Endothelial cell (in vitro differentiated cells): ENCODE results near the gene CRLF1. TPM values are rescaled to one million over a fixed set of nuclear protein-coding genes. Genes with fewer than 3 reads are reported as not detected.
"Not testable (repeated sequence)": the region's sequence is repeated elsewhere in the genome, so short reads cannot be mapped to it uniquely, and the experiment has no call there.

Source experiments
- DNase-seq: peaks from one replicate; pipeline ENCODE4 v3.0.0; 2021; ENCODE audit warnings: low spot score
- H3K27ac Mint-ChIP-seq: one replicate; pipeline ENCODE4 v1.8.0; 2021; ENCODE audit warnings: mixed read lengths, inconsistent platforms; ENCODE audit not compliant: unreplicated experiment
- H3K27me3 Mint-ChIP-seq: one replicate; pipeline ENCODE4 v1.8.0; 2021; ENCODE audit warnings: mild to moderate bottlenecking, moderate library complexity, mixed read lengths, inconsistent platforms; ENCODE audit not compliant: unreplicated experiment
- H3K36me3 Mint-ChIP-seq: one replicate; pipeline ENCODE4 v1.8.0; 2021; ENCODE audit warnings: mild to moderate bottlenecking, low read depth, mixed read lengths, inconsistent platforms; ENCODE audit not compliant: unreplicated experiment
- H3K4me1 Mint-ChIP-seq: one replicate; pipeline ENCODE4 v1.8.0; 2021; ENCODE audit warnings: mild to moderate bottlenecking, mixed read lengths, inconsistent platforms; ENCODE audit not compliant: unreplicated experiment
- H3K4me3 Mint-ChIP-seq: one replicate; pipeline ENCODE4 v1.8.0; 2021; ENCODE audit warnings: mild to moderate bottlenecking, mixed read lengths, inconsistent platforms; ENCODE audit not compliant: unreplicated experiment
- H3K9me3 Mint-ChIP-seq: one replicate; pipeline ENCODE4 v1.8.0; 2021; ENCODE audit warnings: mixed read lengths, inconsistent platforms; ENCODE audit not compliant: unreplicated experiment
- total RNA-seq: library from RNA; stranded (reverse); fragmentation: NEBNext Ultra II Directional; extraction: Animal tissue kit (Norgen Biotek cat#: 25700); gene quantifications from one replicate; pipeline ENCODE4 v1.2.1, GENCODE V29; 2021; ENCODE audit not compliant: unreplicated experiment
- TF ChIP-seq, protein P1 (sequence below): fragments of 200-600 bp; sonication (generic); IDR thresholded peaks from one replicate; pipeline ENCODE4 v1.5.0; 2021; ENCODE audit warnings: antibody characterized with exemption; ENCODE audit not compliant: unreplicated experiment

The CRLF1 gene
- total RNA-seq, 1 donor from 2014 or later = 0.74 TPM

DNA sequence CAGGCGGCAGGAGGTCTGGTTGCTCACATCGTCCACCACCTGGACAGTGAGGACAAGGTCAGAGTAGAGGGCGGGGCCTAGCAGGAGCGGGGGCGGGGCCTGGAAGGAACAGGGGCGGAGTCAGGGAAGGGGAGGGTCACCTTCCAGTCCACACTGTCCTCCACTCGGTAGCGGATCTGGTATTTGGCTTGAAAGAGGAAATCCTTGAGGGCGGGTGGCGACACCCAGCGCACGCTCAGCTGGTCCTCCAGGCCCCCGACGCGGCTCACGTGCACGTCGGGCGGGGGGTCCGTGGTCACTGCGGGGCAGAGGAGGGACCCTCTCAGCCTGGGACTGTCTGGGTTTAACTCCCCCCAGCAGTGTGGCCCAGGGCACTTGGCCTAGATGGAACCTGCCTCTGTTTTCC lies 9.8 kb downstream of the CRLF1 start:
- H3K27ac Mint-ChIP-seq = no peak overlapping the region
- H3K4me3 Mint-ChIP-seq = no peak overlapping the region
- no peak for DNase-seq
- no peaks in the 10 kb centered on the region for H3K36me3 Mint-ChIP-seq
- H3K9me3 Mint-ChIP-seq = no peaks in the 10 kb centered on the region
- H3K4me1 Mint-ChIP-seq = peaks cover 6% of the 10 kb centered on the region
- TF ChIP-seq, protein P1, sequence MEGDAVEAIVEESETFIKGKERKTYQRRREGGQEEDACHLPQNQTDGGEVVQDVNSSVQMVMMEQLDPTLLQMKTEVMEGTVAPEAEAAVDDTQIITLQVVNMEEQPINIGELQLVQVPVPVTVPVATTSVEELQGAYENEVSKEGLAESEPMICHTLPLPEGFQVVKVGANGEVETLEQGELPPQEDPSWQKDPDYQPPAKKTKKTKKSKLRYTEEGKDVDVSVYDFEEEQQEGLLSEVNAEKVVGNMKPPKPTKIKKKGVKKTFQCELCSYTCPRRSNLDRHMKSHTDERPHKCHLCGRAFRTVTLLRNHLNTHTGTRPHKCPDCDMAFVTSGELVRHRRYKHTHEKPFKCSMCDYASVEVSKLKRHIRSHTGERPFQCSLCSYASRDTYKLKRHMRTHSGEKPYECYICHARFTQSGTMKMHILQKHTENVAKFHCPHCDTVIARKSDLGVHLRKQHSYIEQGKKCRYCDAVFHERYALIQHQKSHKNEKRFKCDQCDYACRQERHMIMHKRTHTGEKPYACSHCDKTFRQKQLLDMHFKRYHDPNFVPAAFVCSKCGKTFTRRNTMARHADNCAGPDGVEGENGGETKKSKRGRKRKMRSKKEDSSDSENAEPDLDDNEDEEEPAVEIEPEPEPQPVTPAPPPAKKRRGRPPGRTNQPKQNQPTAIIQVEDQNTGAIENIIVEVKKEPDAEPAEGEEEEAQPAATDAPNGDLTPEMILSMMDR = no peak
- peaks cover 32% of the 10 kb centered on the region for H3K27me3 Mint-ChIP-seq

DNA sequence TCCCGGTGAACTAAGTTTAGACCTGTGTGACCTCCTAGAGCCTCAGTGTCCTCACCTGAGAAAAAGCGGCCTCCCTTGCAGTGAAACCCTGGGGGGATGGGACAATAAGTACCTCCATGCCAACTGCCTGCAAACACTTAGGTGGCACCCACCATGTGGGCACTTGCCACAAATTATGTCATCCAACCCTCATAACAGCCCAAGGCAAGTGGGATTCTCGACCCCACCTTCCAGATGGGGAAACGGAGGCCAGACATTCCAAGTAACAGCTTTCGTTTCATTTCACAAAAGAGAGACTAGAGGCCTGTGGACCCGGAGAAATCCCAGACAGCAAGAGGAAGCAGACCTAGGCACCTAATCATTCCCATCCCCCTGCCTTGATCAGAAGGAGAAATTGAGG lies 11.1 kb downstream of the CRLF1 start:
- no peak overlapping the region for H3K4me3 Mint-ChIP-seq
- peaks cover 28% of the 10 kb centered on the region for H3K27me3 Mint-ChIP-seq

GRCh38 chr19:18594824-18595373 lies 11.7 kb downstream of the CRLF1 start:
- H3K27me3 Mint-ChIP-seq = peaks cover 29% of the 10 kb centered on the region
- DNase-seq = no peak
- H3K36me3 Mint-ChIP-seq = peaks cover 3% of the 10 kb centered on the region
- no peak overlapping the region for H3K27ac Mint-ChIP-seq
- no peaks in the 10 kb centered on the region for H3K9me3 Mint-ChIP-seq
- H3K4me1 Mint-ChIP-seq = peaks cover 10% of the 10 kb centered on the region
- peak overlapping the region; percentile 63 for H3K4me3 Mint-ChIP-seq
- TF ChIP-seq, protein P1 = no peak

More for the DNA sequence above, 11.1 kb downstream of the CRLF1 start:
- DNase-seq = no peak
- TF ChIP-seq, protein P1 = no peak
- Mint-ChIP-seq H3K27ac (peak overlapping the region; percentile 20), H3K9me3 (no peaks in the 10 kb centered on the region), H3K36me3 (peaks cover 3% of the 10 kb centered on the region), H3K4me1 (peaks cover 7% of the 10 kb centered on the region)

DNA sequence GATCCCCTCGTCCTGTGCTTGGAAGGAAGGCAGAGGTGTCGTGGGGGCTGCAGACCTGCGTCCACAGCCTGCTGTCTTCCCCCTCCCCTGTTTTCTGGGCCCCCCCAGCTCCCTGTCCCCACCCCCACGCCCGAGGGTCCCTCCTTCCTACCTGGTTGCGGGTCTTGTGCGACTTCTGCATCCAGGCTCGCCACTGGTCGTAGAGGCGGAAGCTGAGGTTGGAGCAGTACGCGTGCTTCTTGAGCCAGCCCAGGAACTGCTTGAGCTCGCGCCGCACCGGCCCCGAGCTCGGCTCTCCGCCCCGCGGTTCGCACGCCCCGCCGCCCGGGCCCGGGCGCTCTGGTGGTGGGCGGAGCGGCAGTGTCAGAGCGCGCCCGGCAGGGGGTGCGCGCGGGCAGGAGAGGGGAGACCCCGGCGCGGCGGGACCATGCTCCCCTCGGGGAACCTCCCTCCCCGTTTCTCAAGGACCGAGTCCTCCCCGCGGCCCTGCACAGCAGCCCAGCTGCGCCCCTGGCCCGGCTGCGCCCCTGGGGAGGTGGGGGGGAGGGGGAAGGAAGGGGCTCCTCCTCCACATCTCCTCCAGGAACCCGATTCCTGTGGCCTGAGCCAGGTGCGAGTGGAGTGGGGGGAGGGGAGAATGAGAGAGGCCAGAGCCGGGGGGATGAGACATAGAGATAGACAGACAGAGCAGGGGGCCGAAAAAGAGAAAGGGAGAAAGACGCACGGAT lies 12.3 kb downstream of the CRLF1 start:
- peaks cover 29% of the 10 kb centered on the region for H3K27me3 Mint-ChIP-seq
- TF ChIP-seq, protein P1 = peak; percentile 90
- no peaks in the 10 kb centered on the region for H3K9me3 Mint-ChIP-seq
- peak; percentile 85 for DNase-seq
- H3K27ac Mint-ChIP-seq = no peak overlapping the region
- peaks cover 3% of the 10 kb centered on the region for H3K36me3 Mint-ChIP-seq
- H3K4me3 Mint-ChIP-seq = peak overlapping the region; percentile 63
- H3K4me1 Mint-ChIP-seq = peaks cover 13% of the 10 kb centered on the region

GRCh38 chr19:18593367-18594095 lies 13.1 kb downstream of the CRLF1 start:
- Mint-ChIP-seq H3K27ac (peak overlapping the region; percentile 57), H3K4me1 (peaks cover 13% of the 10 kb centered on the region), H3K27me3 (peaks cover 22% of the 10 kb centered on the region), H3K36me3 (peaks cover 3% of the 10 kb centered on the region), H3K9me3 (no peaks in the 10 kb centered on the region), H3K4me3 (no peak overlapping the region)
- TF ChIP-seq, protein P1 = no peak
- DNase-seq = no peak

- Mint-ChIP-seq H3K4me1 (peaks cover 20% of the 10 kb centered on the region), H3K27me3 (peaks cover 27% of the 10 kb centered on the region)
- H3K36me3 Mint-ChIP-seq, H3K27ac Mint-ChIP-seq, H3K9me3 Mint-ChIP-seq, H3K4me3 Mint-ChIP-seq, DNase-seq: not testable (repeated sequence)
Observed at GRCh38 chr19:18592732-18593131, 13.9 kb downstream of the CRLF1 start.
